PC-3 (cell line): ENCODE data around the gene MEDAG.

Experiments used
- CTCF ChIP-seq: fragments of 300-600 bp; sonication (generic); conservative IDR thresholded peaks from 2 replicates; pipeline ENCODE4 v1.5.1; 2017; ENCODE audit warnings: antibody characterized with exemption, low read depth, mild to moderate bottlenecking, low read length
- EZH2 ChIP-seq: fragments of 300-600 bp; sonication (generic); IDR thresholded peaks from one replicate; pipeline ENCODE4 v1.6.1; 2017; ENCODE audit warnings: antibody characterized with exemption, mild to moderate bottlenecking, low read length; ENCODE audit not compliant: unreplicated experiment
- EZH2phosphoT487 ChIP-seq: fragments of 300-600 bp; sonication (generic); IDR thresholded peaks from 2 replicates; pipeline ENCODE4 v1.6.1; 2018; ENCODE audit warnings: mild to moderate bottlenecking, antibody characterized with exemption, low read length, borderline replicate concordance

- TF ChIP-seq CTCF (no peak), EZH2 (no peak), EZH2phosphoT487 (no peak)
Measured at GRCh38 chr13:30906411-30907051, 460 bp downstream of the MEDAG start.
